Caco-2 (cell line): Measurements from ENCODE around the gene ASH1L. TPM values are rescaled to one million over a fixed set of nuclear protein-coding genes. Genes with fewer than 3 reads are reported as not detected.

Source experiments
- BruUV-seq: library from RNA; stranded (reverse); fragments of 400-500 nt; replicated peaks from 2 replicates; lab custom pipeline; 2021; lab: Mats Ljungman, UMichigan
- CTCF ChIA-PET: fragments of 300-600 bp; sonication (Branson Sonifier 250); formaldehyde crosslinking; loops from one replicate; lab custom pipeline; 2022; ENCODE audit warnings: antibody characterized with exemption; lab: Charles Lee
- POLR2A ChIA-PET: fragments of 300-600 bp; sonication (Branson Sonifier 250); formaldehyde crosslinking; loops from one replicate; lab custom pipeline; 2022; ENCODE audit warnings: antibody characterized with exemption; lab: Charles Lee
- DNase-seq, 2 experiments: peaks; one replicate each; pipeline versions ENCODE4 v3.0.0 to v3.0.0-alpha.2; 2020 to 2022
- H3K27me3 ChIP-seq: replicated peaks from 2 replicates; pipeline ENCODE4 v1.6.0; 2011; ENCODE audit warnings: low read length; ENCODE audit not compliant: control insufficient read depth, insufficient read depth
- H3K36me3 ChIP-seq: 2 replicates; pipeline ENCODE4 v1.5.1; 2011; ENCODE audit warnings: low read length; ENCODE audit not compliant: control insufficient read depth, insufficient read depth
- H3K4me1 ChIP-seq: fragments of 250-450 bp; sonication (Bioruptor Pico); 2 replicates; pipeline ENCODE4 v1.5.1; 2020; ENCODE audit warnings: mild to moderate bottlenecking
- H3K4me3 ChIP-seq: 2 replicates; pipeline ENCODE4 v1.5.1; 2011; ENCODE audit warnings: low read depth, mild to moderate bottlenecking, control low read depth, low read length
- H3K9me3 ChIP-seq: fragments of 250-450 bp; sonication (Bioruptor Pico); 2 replicates; pipeline ENCODE4 v1.5.1; 2020; ENCODE audit warnings: mild to moderate bottlenecking, moderate library complexity
- H3K27ac Mint-ChIP-seq: one replicate; pipeline ENCODE4 v1.8.0; 2022; ENCODE audit warnings: mixed read lengths; ENCODE audit not compliant: unreplicated experiment
- H3K27me3 Mint-ChIP-seq: one replicate; pipeline ENCODE4 v1.8.0; 2022; ENCODE audit warnings: mixed read lengths; ENCODE audit not compliant: insufficient read depth, unreplicated experiment
- H3K36me3 Mint-ChIP-seq: one replicate; pipeline ENCODE4 v1.8.0; 2022; ENCODE audit warnings: mild to moderate bottlenecking, mixed read lengths; ENCODE audit not compliant: insufficient read depth, unreplicated experiment
- H3K4me1 Mint-ChIP-seq: one replicate; pipeline ENCODE4 v1.8.0; 2022; ENCODE audit warnings: low read depth, mixed read lengths; ENCODE audit not compliant: unreplicated experiment
- H3K4me3 Mint-ChIP-seq: one replicate; pipeline ENCODE4 v1.8.0; 2022; ENCODE audit warnings: mild to moderate bottlenecking, moderate library complexity, mixed read lengths; ENCODE audit not compliant: unreplicated experiment
- H3K9me3 Mint-ChIP-seq: one replicate; pipeline ENCODE4 v1.8.0; 2022; ENCODE audit warnings: mixed read lengths; ENCODE audit not compliant: unreplicated experiment
- CTCF ChIP-seq, 2 experiments: fragments of 200-600 bp in 1 of 2; IDR thresholded peaks; 1 replicate in 1 of 2; 2 replicates in 1 of 2; pipeline versions ENCODE4 v1.5.1 to v1.8.0; 2011 to 2022; ENCODE audit warnings: antibody characterized with exemption in 1 of 2, control low read depth in 1 of 2, inconsistent platforms in 1 of 2, low read depth in 1 of 2, low read length in 1 of 2, mild to moderate bottlenecking in 1 of 2, moderate library complexity in 1 of 2; ENCODE audit not compliant: insufficient read depth in 1 of 2, severe bottlenecking in 1 of 2, unreplicated experiment in 1 of 2
- intact Hi-C: fragments of 100-400 bp; cut with micrococcal nuclease; formaldehyde crosslinking; loops from one replicate; pipeline ENCODE4 v1.10.0; 2022; ENCODE audit not compliant: unreplicated experiment
- total RNA-seq: library from RNA; stranded (reverse); gene quantifications from 2 replicates; pipeline ENCODE4 v1.2.3, GENCODE V29; 2022

ASH1L gene
- total RNA-seq, 1 experiment from 2014 or later = 39.4 TPM

GRCh38 chr1:155308493-155309422, 253.8 kb downstream of the ASH1L start, which contains the start of gene FDPS:
TSS of gene FDPS (plus strand) at chr1:155308866. CDS start at chr1:155309790, 924 bp downstream.
- peaks cover 58% of the 10 kb centered on the region for H3K36me3 Mint-ChIP-seq
- peak within 1 kb of the TSS; percentile 77 for H3K4me3 ChIP-seq
- no peaks in the 10 kb centered on the region for H3K27me3 Mint-ChIP-seq
- no peaks in the 10 kb centered on the region for H3K27me3 ChIP-seq
- no peaks in the 10 kb centered on the region for H3K9me3 Mint-ChIP-seq
- BruUV-seq = TSS peak; percentile 91
- ChIA-PET POLR2A (interaction anchor here (0.5 to 1.0 kb wide), 5 partner anchors 8 to 904 kb away, joined by 3 to 4 read pairs (median 3); partner anchors contain the start of gene CLK2), CTCF (interaction anchor here (0.6 to 1.9 kb wide), 7 partner anchors 14 to 57 kb away, joined by 3 to 10 read pairs (median 4); partner anchors contain the start of genes CLK2, ENTREP3 and SCAMP3)
- peaks cover 12% of the 10 kb centered on the region for H3K4me1 Mint-ChIP-seq
- H3K4me1 ChIP-seq = peaks cover 12% of the 10 kb centered on the region; the same call in 1 of the 2 replicates
- H3K27ac Mint-ChIP-seq = peak within 1 kb of the TSS; percentile 99
- H3K4me3 Mint-ChIP-seq = peak within 1 kb of the TSS; percentile 96
- peak; percentile 97 to 99 for DNase-seq
- H3K9me3 ChIP-seq = no peaks in the 10 kb centered on the region
- peaks cover 7% of the 10 kb centered on the region for H3K36me3 ChIP-seq
- TF ChIP-seq CTCF (IDR thresholded peaks at IDR 0.05; ENCODE audit: insufficient read depth in 1 of 2, low read depth in 1 of 2, low read length in 1 of 2, severe bottlenecking in 1 of 2, unreplicated experiment in 1 of 2) = no peak
- intact Hi-C loops = loop anchor here (1.0 kb wide), 3 partner anchors 15 to 53 kb away; partner anchors contain the start of gene ENTREP3

- POLR2A ChIA-PET = no interaction called here
- peaks cover 12% of the 10 kb centered on the region for H3K4me1 Mint-ChIP-seq
- H3K36me3 Mint-ChIP-seq = peaks cover 44% of the 10 kb centered on the region
- H3K4me1 ChIP-seq = peaks cover 12% of the 10 kb centered on the region; the same call in 1 of the 2 replicates
- no peak overlapping the region for H3K4me3 ChIP-seq
- BruUV-seq = no TSS peak
- H3K27ac Mint-ChIP-seq = peak overlapping the region; percentile 19
- CTCF ChIA-PET = interaction anchor here (0.7 to 1.9 kb wide), 6 partner anchors 16 to 1503 kb away, joined by 4 to 10 read pairs (median 7); partner anchors contain the start of gene CLK2
- H3K27me3 Mint-ChIP-seq = no peaks in the 10 kb centered on the region
- H3K27me3 ChIP-seq = no peaks in the 10 kb centered on the region
- intact Hi-C loops = no loop called here
- DNase-seq = peak in 1 of 2 experiments; percentile 58
- H3K9me3 Mint-ChIP-seq = no peaks in the 10 kb centered on the region
- peak in 1 of 2 experiments; percentile 24 for TF ChIP-seq CTCF (IDR thresholded peaks at IDR 0.05; ENCODE audit: insufficient read depth in 1 of 2, low read depth in 1 of 2, low read length in 1 of 2, severe bottlenecking in 1 of 2, unreplicated experiment in 1 of 2)
- no peaks in the 10 kb centered on the region for H3K9me3 ChIP-seq
- no peak overlapping the region for H3K4me3 Mint-ChIP-seq
- H3K36me3 ChIP-seq = peaks cover 3% of the 10 kb centered on the region
Measured at GRCh38 chr1:155307247-155307740, 255.3 kb downstream of the ASH1L start.

- 0 out of 2 replicates have a peak, but pooled peaks cover 2% of the 10 kb centered on the region for H3K36me3 ChIP-seq
- peaks cover 12% of the 10 kb centered on the region; the same call in 1 of the 2 replicates for H3K4me1 ChIP-seq
- peaks cover 12% of the 10 kb centered on the region for H3K4me1 Mint-ChIP-seq
- H3K9me3 ChIP-seq = no peaks in the 10 kb centered on the region
- peaks cover 30% of the 10 kb centered on the region for H3K36me3 Mint-ChIP-seq
- H3K27ac Mint-ChIP-seq = no peak overlapping the region
- no peaks in the 10 kb centered on the region for H3K27me3 Mint-ChIP-seq
- CTCF ChIA-PET = interaction anchor here (1.4 kb wide), 1 partner anchor 55 kb away, joined by 8 read pairs; no protein-coding TSS in a partner anchor
- TF ChIP-seq CTCF (IDR thresholded peaks at IDR 0.05; ENCODE audit: insufficient read depth in 1 of 2, low read depth in 1 of 2, low read length in 1 of 2, severe bottlenecking in 1 of 2, unreplicated experiment in 1 of 2) = no peak
- H3K9me3 Mint-ChIP-seq = no peaks in the 10 kb centered on the region
- intact Hi-C loops = no loop called here
- no peak for DNase-seq
- no peak overlapping the region for H3K4me3 Mint-ChIP-seq
- H3K4me3 ChIP-seq = no peak overlapping the region
- BruUV-seq = no TSS peak
- POLR2A ChIA-PET = no interaction called here
- H3K27me3 ChIP-seq = no peaks in the 10 kb centered on the region
Measured at GRCh38 chr1:155305881-155306391, 256.7 kb downstream of the ASH1L start.
